ENCODE measurements around the gene VAV1.
A peak's percentile ranks its signal among the peaks of the same experiment; 100 is the strongest.

The VAV1 gene

GRCh38 chr19:6853868-6854267, 81.4 kb downstream of the VAV1 start:
- TF ChIP-seq ZFX (IDR thresholded peaks at IDR 0.05; ENCODE audit: borderline replicate concordance) (no peak), CTCF (IDR thresholded peaks at IDR 0.05) (no peak)
- H3K27ac ChIP-seq, result no peak overlapping the region

GRCh38 chr19:6854758-6855157, 82.2 kb downstream of the VAV1 start:
- no peak overlapping the region for H3K27ac ChIP-seq
- TF ChIP-seq ZFX (IDR thresholded peaks at IDR 0.05; ENCODE audit: borderline replicate concordance) (no peak), CTCF (IDR thresholded peaks at IDR 0.05) (no peak)

- H3K27ac ChIP-seq, result no peak overlapping the region
- TF ChIP-seq CTCF (IDR thresholded peaks at IDR 0.05) (no peak), ZFX (IDR thresholded peaks at IDR 0.05; ENCODE audit: borderline replicate concordance) (no peak)
These were observed 84.4 kb downstream of the VAV1 start for GRCh38 chr19:6856749-6857372.

GRCh38 chr19:6861683-6862286, 89.3 kb downstream of the VAV1 start:
- TF ChIP-seq ZFX (IDR thresholded peaks at IDR 0.05; ENCODE audit: borderline replicate concordance), result no peak
- TF ChIP-seq CTCF (IDR thresholded peaks at IDR 0.05), result no peak
- no peak overlapping the region for H3K27ac ChIP-seq

- TF ChIP-seq ZFX (IDR thresholded peaks at IDR 0.05; ENCODE audit: borderline replicate concordance), result no peak
- peak; percentile 69 for TF ChIP-seq CTCF (IDR thresholded peaks at IDR 0.05)
- no peak overlapping the region for H3K27ac ChIP-seq
These were observed 90.2 kb downstream of the VAV1 start for GRCh38 chr19:6862673-6863078.

- TF ChIP-seq ZFX (IDR thresholded peaks at IDR 0.05; ENCODE audit: borderline replicate concordance) (no peak), CTCF (IDR thresholded peaks at IDR 0.05) (no peak)
- H3K27ac ChIP-seq, result no peak overlapping the region
These were observed 91.9 kb downstream of the VAV1 start for GRCh38 chr19:6864325-6864940.

GRCh38 chr19:6865849-6866248, 93.3 kb downstream of the VAV1 start:
- TF ChIP-seq CTCF (IDR thresholded peaks at IDR 0.05), result no peak
- TF ChIP-seq ZFX (IDR thresholded peaks at IDR 0.05; ENCODE audit: borderline replicate concordance), result no peak
- no peak overlapping the region for H3K27ac ChIP-seq
